ENCODE data around the gene IQCK. TPM values are rescaled to one million over a fixed set of nuclear protein-coding genes. Genes with fewer than 3 reads are reported as not detected.

IQCK gene
- total RNA-seq, 5 donors from 2014 or later (not counting 1 experiment from before 2014, with no cell fraction given): 1.6 to 3.3 (median 2.0) TPM

- CTCF ChIA-PET: no interaction called here
- no peaks in the 10 kb centered on the region for H3K36me3 ChIP-seq (ENCODE audit: control insufficient read depth in 2 of 2, extremely low read depth in 1 of 2, insufficient read depth in 1 of 2, low read length in 1 of 2)
- Mint-ChIP-seq H3K4me3 (no peak overlapping the region), H3K27ac (no peak overlapping the region), H3K27me3 (peaks cover 0 to 4% of the 10 kb centered on the region in 2 donors), H3K4me1 (no peaks in the 10 kb centered on the region), H3K9me3 (no peaks in the 10 kb centered on the region), H3K36me3 (no peaks in the 10 kb centered on the region)
- POLR2A ChIA-PET: no interaction called here
- ATAC-seq (replicated peaks in 1 of 4) (no peak), DNase-seq (no peak)
- 100% methylated on average over 2 of the region's 7 CpGs for WGBS (ENCODE audit: insufficient coverage)
- H3K4me3 ChIP-seq (ENCODE audit: control insufficient read depth in 1 of 2, extremely low read depth in 1 of 2, low read length in 1 of 2): no peak overlapping the region
- H3K27ac ChIP-seq (ENCODE audit: low read length): no peak overlapping the region
- no peaks in the 10 kb centered on the region for H3K4me1 ChIP-seq (ENCODE audit: control insufficient read depth in 1 of 2, extremely low read depth in 1 of 2, insufficient read depth in 2 of 2, low read length in 2 of 2)
- H3K27me3 ChIP-seq (replicated peaks in 1 of 2; ENCODE audit: control insufficient read depth in 2 of 2, extremely low read depth in 1 of 2, insufficient read depth in 2 of 2, low read length in 1 of 2): peaks cover 0 to 2% of the 10 kb centered on the region in 2 experiments
- no peaks in the 10 kb centered on the region for H3K9me3 ChIP-seq
These were observed 42.4 kb downstream of the IQCK start for GRCh38 chr16:19760356-19761060.

GRCh38 chr16:19765860-19766553, 47.9 kb downstream of the IQCK start:
- H3K27ac ChIP-seq (ENCODE audit: low read length): no peak overlapping the region
- 74% methylated on average over 3 of the region's 6 CpGs for WGBS (ENCODE audit: insufficient coverage)

GRCh38 chr16:19766554-19766884, 48.4 kb downstream of the IQCK start:
- Histone ChIP-seq H3K36me3 (ENCODE audit: control insufficient read depth in 2 of 2, extremely low read depth in 1 of 2, insufficient read depth in 1 of 2, low read length in 1 of 2) (no peaks in the 10 kb centered on the region), H3K27ac (ENCODE audit: low read length) (no peak overlapping the region), H3K27me3 (replicated peaks in 1 of 2; ENCODE audit: control insufficient read depth in 2 of 2, extremely low read depth in 1 of 2, insufficient read depth in 2 of 2, low read length in 1 of 2) (no peaks in the 10 kb centered on the region), H3K9me3 (no peaks in the 10 kb centered on the region), H3K4me1 (ENCODE audit: control insufficient read depth in 1 of 2, extremely low read depth in 1 of 2, insufficient read depth in 2 of 2, low read length in 2 of 2) (no peaks in the 10 kb centered on the region), H3K4me3 (ENCODE audit: control insufficient read depth in 1 of 2, extremely low read depth in 1 of 2, low read length in 1 of 2) (no peak overlapping the region)
- ChIA-PET CTCF (no interaction called here), POLR2A (no interaction called here)
- no peak for ATAC-seq (replicated peaks in 1 of 4)
- H3K36me3 Mint-ChIP-seq: peaks cover 14% of the 10 kb centered on the region
- no peaks in the 10 kb centered on the region for H3K4me1 Mint-ChIP-seq
- H3K27ac Mint-ChIP-seq: no peak overlapping the region
- no peak for DNase-seq
- 61% methylated on average over 2 of the region's 3 CpGs for WGBS (ENCODE audit: insufficient coverage)
- no peak overlapping the region for H3K4me3 Mint-ChIP-seq
- H3K9me3 Mint-ChIP-seq: peaks cover 0 to 14% (median 12%) of the 10 kb centered on the region in 3 donors
- no peaks in the 10 kb centered on the region for H3K27me3 Mint-ChIP-seq

More at GRCh38 chr16:19765860-19766553, 47.9 kb downstream of the IQCK start:
- no peaks in the 10 kb centered on the region for H3K4me1 ChIP-seq (ENCODE audit: control insufficient read depth in 1 of 2, extremely low read depth in 1 of 2, insufficient read depth in 2 of 2, low read length in 2 of 2)
- H3K27me3 Mint-ChIP-seq: no peaks in the 10 kb centered on the region
- ChIA-PET CTCF (no interaction called here), POLR2A (no interaction called here)
- H3K27me3 ChIP-seq (replicated peaks in 1 of 2; ENCODE audit: control insufficient read depth in 2 of 2, extremely low read depth in 1 of 2, insufficient read depth in 2 of 2, low read length in 1 of 2): no peaks in the 10 kb centered on the region
- ATAC-seq (replicated peaks in 1 of 4): no peak
- peaks cover 14% of the 10 kb centered on the region for H3K36me3 Mint-ChIP-seq
- H3K4me3 ChIP-seq (ENCODE audit: control insufficient read depth in 1 of 2, extremely low read depth in 1 of 2, low read length in 1 of 2): no peak overlapping the region
- H3K4me1 Mint-ChIP-seq: no peaks in the 10 kb centered on the region
- H3K9me3 ChIP-seq: no peaks in the 10 kb centered on the region
- no peak overlapping the region for H3K27ac Mint-ChIP-seq
- no peak for DNase-seq
- H3K36me3 ChIP-seq (ENCODE audit: control insufficient read depth in 2 of 2, extremely low read depth in 1 of 2, insufficient read depth in 1 of 2, low read length in 1 of 2): no peaks in the 10 kb centered on the region
- H3K4me3 Mint-ChIP-seq: no peak overlapping the region
- H3K9me3 Mint-ChIP-seq: peaks cover 0 to 14% (median 12%) of the 10 kb centered on the region in 3 donors

- H3K9me3 ChIP-seq: no peaks in the 10 kb centered on the region
- no peak for ATAC-seq (replicated peaks in 1 of 4)
- ChIA-PET CTCF (no interaction called here), POLR2A (interaction anchor here in 1 of 2 donors (0.7 kb wide), 1 partner anchor 50 kb away, joined by 3 read pairs; no protein-coding TSS in a partner anchor)
- Mint-ChIP-seq H3K4me1 (no peaks in the 10 kb centered on the region), H3K27ac (no peak overlapping the region), H3K27me3 (no peaks in the 10 kb centered on the region), H3K36me3 (peaks cover 14% of the 10 kb centered on the region), H3K9me3 (peaks cover 0 to 14% (median 12%) of the 10 kb centered on the region in 3 donors), H3K4me3 (no peak overlapping the region)
- H3K27me3 ChIP-seq (replicated peaks in 1 of 2; ENCODE audit: control insufficient read depth in 2 of 2, extremely low read depth in 1 of 2, insufficient read depth in 2 of 2, low read length in 1 of 2): no peaks in the 10 kb centered on the region
- no peak for DNase-seq
- H3K4me1 ChIP-seq (ENCODE audit: control insufficient read depth in 1 of 2, extremely low read depth in 1 of 2, insufficient read depth in 2 of 2, low read length in 2 of 2): no peaks in the 10 kb centered on the region
- no peak overlapping the region for H3K27ac ChIP-seq (ENCODE audit: low read length)
- WGBS (ENCODE audit: insufficient coverage): 95% methylated on average over 7 of the region's 9 CpGs
- no peaks in the 10 kb centered on the region for H3K36me3 ChIP-seq (ENCODE audit: control insufficient read depth in 2 of 2, extremely low read depth in 1 of 2, insufficient read depth in 1 of 2, low read length in 1 of 2)
- H3K4me3 ChIP-seq (ENCODE audit: control insufficient read depth in 1 of 2, extremely low read depth in 1 of 2, low read length in 1 of 2): no peak overlapping the region
These were observed 48.9 kb downstream of the IQCK start for GRCh38 chr16:19766988-19767387.

GRCh38 chr16:19767497-19767896, 49.4 kb downstream of the IQCK start:
- ChIA-PET CTCF (no interaction called here), POLR2A (interaction anchor here (0.6 to 0.7 kb wide), 2 partner anchors 49 to 596 kb away, joined by 3 to 4 read pairs; no protein-coding TSS in a partner anchor)
- no peaks in the 10 kb centered on the region for H3K4me1 ChIP-seq (ENCODE audit: control insufficient read depth in 1 of 2, extremely low read depth in 1 of 2, insufficient read depth in 2 of 2, low read length in 2 of 2)
- H3K4me1 Mint-ChIP-seq: no peaks in the 10 kb centered on the region
- WGBS (ENCODE audit: insufficient coverage): 93% methylated on average over 9 of the region's 13 CpGs
- H3K27me3 ChIP-seq (replicated peaks in 1 of 2; ENCODE audit: control insufficient read depth in 2 of 2, extremely low read depth in 1 of 2, insufficient read depth in 2 of 2, low read length in 1 of 2): no peaks in the 10 kb centered on the region
- H3K36me3 ChIP-seq (ENCODE audit: control insufficient read depth in 2 of 2, extremely low read depth in 1 of 2, insufficient read depth in 1 of 2, low read length in 1 of 2): no peaks in the 10 kb centered on the region
- H3K4me3 Mint-ChIP-seq: no peak overlapping the region
- H3K27ac ChIP-seq (ENCODE audit: low read length): no peak overlapping the region
- DNase-seq (no peak), ATAC-seq (replicated peaks in 1 of 4) (no peak)
- peaks cover 0 to 14% (median 12%) of the 10 kb centered on the region in 3 donors for H3K9me3 Mint-ChIP-seq
- H3K27me3 Mint-ChIP-seq: no peaks in the 10 kb centered on the region
- H3K9me3 ChIP-seq: no peaks in the 10 kb centered on the region
- H3K4me3 ChIP-seq (ENCODE audit: control insufficient read depth in 1 of 2, extremely low read depth in 1 of 2, low read length in 1 of 2): no peak overlapping the region
- peaks cover 14% of the 10 kb centered on the region for H3K36me3 Mint-ChIP-seq
- H3K27ac Mint-ChIP-seq: no peak overlapping the region

- H3K27ac Mint-ChIP-seq: no peak overlapping the region
- Histone ChIP-seq H3K36me3 (ENCODE audit: control insufficient read depth in 2 of 2, extremely low read depth in 1 of 2, insufficient read depth in 1 of 2, low read length in 1 of 2) (no peaks in the 10 kb centered on the region), H3K4me3 (ENCODE audit: control insufficient read depth in 1 of 2, extremely low read depth in 1 of 2, low read length in 1 of 2) (no peak overlapping the region), H3K4me1 (ENCODE audit: control insufficient read depth in 1 of 2, extremely low read depth in 1 of 2, insufficient read depth in 2 of 2, low read length in 2 of 2) (no peaks in the 10 kb centered on the region), H3K27me3 (replicated peaks in 1 of 2; ENCODE audit: control insufficient read depth in 2 of 2, extremely low read depth in 1 of 2, insufficient read depth in 2 of 2, low read length in 1 of 2) (no peaks in the 10 kb centered on the region), H3K27ac (ENCODE audit: low read length) (no peak overlapping the region), H3K9me3 (no peaks in the 10 kb centered on the region)
- no peak overlapping the region for H3K4me3 Mint-ChIP-seq
- no peaks in the 10 kb centered on the region for H3K27me3 Mint-ChIP-seq
- ATAC-seq (replicated peaks in 1 of 4) (no peak), DNase-seq (no peak)
- peaks cover 14% of the 10 kb centered on the region for H3K36me3 Mint-ChIP-seq
- ChIA-PET POLR2A (interaction anchor here in 1 of 2 donors (0.6 kb wide), 1 partner anchor 26 kb away, joined by 3 read pairs; no protein-coding TSS in a partner anchor), CTCF (no interaction called here)
- H3K9me3 Mint-ChIP-seq: peaks cover 0 to 14% (median 12%) of the 10 kb centered on the region in 3 donors
- 94% methylated on average over 2 of the region's 4 CpGs for WGBS (ENCODE audit: insufficient coverage)
- H3K4me1 Mint-ChIP-seq: no peaks in the 10 kb centered on the region
These were observed 51.2 kb downstream of the IQCK start for GRCh38 chr16:19769239-19769638.
